Measurements from ENCODE around the gene DFFB. TPM values are rescaled to one million over a fixed set of nuclear protein-coding genes. Genes with fewer than 3 reads are reported as not detected.

Gene DFFB
- total and polyA plus RNA-seq, 2 of the 4 experiments (the other 2 are of a cell fraction) = 6.5 to 7.3 TPM

GRCh38 chr1:3922851-3923250 is 65.6 kb downstream of the DFFB start:
- no peaks in the 10 kb centered on the region for H3K4me1 ChIP-seq (ENCODE audit: control insufficient read depth, insufficient read depth, low read length)
- H3K27ac ChIP-seq (ENCODE audit: insufficient read depth, low read length) = no peak overlapping the region
- in situ Hi-C loops (cut with MboI; ENCODE audit: low sequenced_read_pairs) (loop anchor here (25.0 kb wide), 1 partner anchor 1989 kb away; no protein-coding TSS in a partner anchor), dilution Hi-C loops (cut with HindIII; ENCODE audit: low sequenced_read_pairs, unreplicated experiment) (no loop called here), intact Hi-C loops (cut with micrococcal nuclease) (no loop called here)
- no peak overlapping the region for H4K8ac ChIP-seq (ENCODE audit: low read depth in 2 of 2, low read length in 2 of 2)
- H2AK5ac ChIP-seq (ENCODE audit: low read depth, low read length) = no peak overlapping the region
- no peak overlapping the region for H3K4me3 ChIP-seq (ENCODE audit: insufficient read depth, low read depth, low read length)
- no peak overlapping the region for H4K5ac ChIP-seq (ENCODE audit: low read depth, low read length)
- no TSS peak for BruUV-seq (replicated peaks)
- H2AK9ac ChIP-seq (replicated peaks; ENCODE audit: low read depth, low read length, poor library complexity) = no peak overlapping the region
- POLR2A ChIA-PET (ENCODE audit: unreplicated experiment) = no interaction called here
- no peak overlapping the region for H2BK120ac ChIP-seq (ENCODE audit: low read depth, low read length)
- no peak overlapping the region for H2BK15ac ChIP-seq (ENCODE audit: low read depth, low read length)
- no peak overlapping the region for H3K18ac ChIP-seq (ENCODE audit: low read depth, low read length)
- DNase-seq = no peak
- H3K27me3 ChIP-seq (ENCODE audit: control insufficient read depth, insufficient read depth, low read length) = no peaks in the 10 kb centered on the region; the same call in 1 of the 2 replicates
- H2BK5ac ChIP-seq (ENCODE audit: low read depth, low read length, poor library complexity, severe bottlenecking) = no peak overlapping the region
- no peaks in the 10 kb centered on the region for H3K9me1 ChIP-seq (ENCODE audit: insufficient read depth, low read length)
- WGBS, 2 experiments (ENCODE audit: extremely low coverage in 2 of 2, insufficient read length in 1 of 2) = 38% methylated on average over 5 of the region's 6 CpGs; no CpG with 5 or more reads in 1 of the 2 experiments
- no peak overlapping the region for H3K4me2 ChIP-seq (ENCODE audit: low read depth, low read length)
- ATAC-seq (ENCODE audit: low read depth) = no peak
- no peak for TF ChIP-seq USF2 (IDR thresholded peaks at IDR 0.05; ENCODE audit: low read depth, low read length)
- no peak for TF ChIP-seq RFX5 (IDR thresholded peaks at IDR 0.05; ENCODE audit: low read depth, low read length)
- no peak for TF ChIP-seq RAD21 (IDR thresholded peaks at IDR 0.05; ENCODE audit: low read length)
- no peak overlapping the region for H2BK20ac ChIP-seq (ENCODE audit: low read depth, low read length)
- H4K20me1 ChIP-seq (ENCODE audit: insufficient read depth, low read length) = no peaks in the 10 kb centered on the region
- H3K9me3 ChIP-seq (ENCODE audit: control insufficient read depth, insufficient read depth, low read length) = no peaks in the 10 kb centered on the region
- H3K36me3 ChIP-seq (ENCODE audit: control insufficient read depth, insufficient read depth, low read length) = no peaks in the 10 kb centered on the region
- CTCF ChIA-PET = no interaction called here
- no peak overlapping the region for H3K4ac ChIP-seq (ENCODE audit: low read depth, low read length)
- H3K9ac ChIP-seq (ENCODE audit: low read depth, low read length) = no peak overlapping the region
- H3K56ac ChIP-seq (ENCODE audit: extremely low read depth, insufficient read depth, low read length) = no peak overlapping the region
- H3K14ac ChIP-seq (replicated peaks; ENCODE audit: low read depth, low read length) = no peak overlapping the region
- H3K79me1 ChIP-seq (ENCODE audit: low read depth in 1 of 2, low read length in 2 of 2) = no peaks in the 10 kb centered on the region
- no peak overlapping the region for H3K23ac ChIP-seq (ENCODE audit: low read depth, low read length)
- H2AFZ ChIP-seq (replicated peaks; ENCODE audit: low read length, poor library complexity) = no peak overlapping the region
- no peak overlapping the region for H4K91ac ChIP-seq (ENCODE audit: insufficient read depth, low read depth, low read length)
